HG03025 (cell line): ENCODE measurements around the gene PINLYP.
"Not testable (repeated sequence)": the region's sequence is repeated elsewhere in the genome, so short reads cannot be mapped to it uniquely, and the experiment has no call there.

Experiments
- ATAC-seq: cut with Tn5 transposase; IDR thresholded peaks from one replicate; pipeline ENCODE4 v1.9.1; 2021; ENCODE audit warnings: mild to moderate bottlenecking, moderate library complexity; ENCODE audit not compliant: unreplicated experiment, low FRiP score

PINLYP gene

GRCh38 chr19:43598445-43599240 lies 23.0 kb downstream of the PINLYP start:
- no peak for ATAC-seq

GRCh38 chr19:43599635-43600295 lies 24.2 kb downstream of the PINLYP start:
- ATAC-seq, result no peak

GRCh38 chr19:43600326-43600725 lies 24.7 kb downstream of the PINLYP start:
- not testable (repeated sequence) for ATAC-seq

GRCh38 chr19:43605875-43606568 lies 30.4 kb downstream of the PINLYP start:
- no peak for ATAC-seq

- no peak for ATAC-seq
Observed at GRCh38 chr19:43606569-43607229, 31.1 kb downstream of the PINLYP start.

GRCh38 chr19:43607238-43608205 lies 31.9 kb downstream of the PINLYP start:
- ATAC-seq, result no peak

GRCh38 chr19:43609872-43610271 lies 34.3 kb downstream of the PINLYP start:
- ATAC-seq, result no peak

GRCh38 chr19:43610493-43610892 lies 34.9 kb downstream of the PINLYP start:
- no peak for ATAC-seq

GRCh38 chr19:43611788-43612187 lies 36.2 kb downstream of the PINLYP start, which contains the start of gene SRRM5:
Gene SRRM5, plus strand, starts transcription at chr19:43612088. Its CDS starts 34 bp downstream, at chr19:43612122.
- ATAC-seq, result no peak

GRCh38 chr19:43612374-43612773 lies 36.8 kb downstream of the PINLYP start:
- ATAC-seq, result no peak

- no peak for ATAC-seq
Observed at GRCh38 chr19:43616306-43616705, 40.7 kb downstream of the PINLYP start.

- no peak for ATAC-seq
Observed at GRCh38 chr19:43616954-43617353, 41.4 kb downstream of the PINLYP start.

GRCh38 chr19:43618921-43619261 lies 43.3 kb downstream of the PINLYP start:
- ATAC-seq, result peak; percentile 12

GRCh38 chr19:43619262-43620060 lies 43.9 kb downstream of the PINLYP start, which contains the start of gene ZNF428:
Gene ZNF428, minus strand, starts transcription at chr19:43619629. Its CDS starts 5,325 bp downstream, at chr19:43614304.
- ATAC-seq, result peak; percentile 71

- ATAC-seq, result no peak
Observed at GRCh38 chr19:43620061-43621001, 44.7 kb downstream of the PINLYP start.

- no peak for ATAC-seq
Observed at GRCh38 chr19:43622070-43622469, 46.5 kb downstream of the PINLYP start.

- ATAC-seq, result no peak
Observed at GRCh38 chr19:43622956-43623355, 47.4 kb downstream of the PINLYP start.
